ENCODE data around the gene OVCA2.

- TF ChIP-seq, protein P1, sequence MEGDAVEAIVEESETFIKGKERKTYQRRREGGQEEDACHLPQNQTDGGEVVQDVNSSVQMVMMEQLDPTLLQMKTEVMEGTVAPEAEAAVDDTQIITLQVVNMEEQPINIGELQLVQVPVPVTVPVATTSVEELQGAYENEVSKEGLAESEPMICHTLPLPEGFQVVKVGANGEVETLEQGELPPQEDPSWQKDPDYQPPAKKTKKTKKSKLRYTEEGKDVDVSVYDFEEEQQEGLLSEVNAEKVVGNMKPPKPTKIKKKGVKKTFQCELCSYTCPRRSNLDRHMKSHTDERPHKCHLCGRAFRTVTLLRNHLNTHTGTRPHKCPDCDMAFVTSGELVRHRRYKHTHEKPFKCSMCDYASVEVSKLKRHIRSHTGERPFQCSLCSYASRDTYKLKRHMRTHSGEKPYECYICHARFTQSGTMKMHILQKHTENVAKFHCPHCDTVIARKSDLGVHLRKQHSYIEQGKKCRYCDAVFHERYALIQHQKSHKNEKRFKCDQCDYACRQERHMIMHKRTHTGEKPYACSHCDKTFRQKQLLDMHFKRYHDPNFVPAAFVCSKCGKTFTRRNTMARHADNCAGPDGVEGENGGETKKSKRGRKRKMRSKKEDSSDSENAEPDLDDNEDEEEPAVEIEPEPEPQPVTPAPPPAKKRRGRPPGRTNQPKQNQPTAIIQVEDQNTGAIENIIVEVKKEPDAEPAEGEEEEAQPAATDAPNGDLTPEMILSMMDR (IDR thresholded peaks at IDR 0.05): no peak
- no peak for TF ChIP-seq POLR2A (IDR thresholded peaks at IDR 0.05)
Measured at GRCh38 chr17:2087597-2088211, 45.9 kb downstream of the OVCA2 start.

Measured in body of pancreas (tissue), 4 donors.